Activated CD4-positive, alpha-beta T cell treated with anti-CD3 and anti-CD28 coated beads, Interleukin-2, Interleukin-6, amounts not matched to agents 100 ng/mL and 50 ng/mL, durations not matched to agents 16 hours and 8 hours (primary cell): Measurements from ENCODE around the gene SH3PXD2A.

Experiments
- DNase-seq: peaks from one replicate; pipeline ENCODE4 v3.0.0-alpha.2; 2020

Gene SH3PXD2A

GRCh38 chr10:103572347-103573204 lies 282.8 kb downstream of the SH3PXD2A start:
- DNase-seq, result no peak

GRCh38 chr10:103571656-103571975 lies 283.8 kb downstream of the SH3PXD2A start:
- DNase-seq, result no peak

DNA sequence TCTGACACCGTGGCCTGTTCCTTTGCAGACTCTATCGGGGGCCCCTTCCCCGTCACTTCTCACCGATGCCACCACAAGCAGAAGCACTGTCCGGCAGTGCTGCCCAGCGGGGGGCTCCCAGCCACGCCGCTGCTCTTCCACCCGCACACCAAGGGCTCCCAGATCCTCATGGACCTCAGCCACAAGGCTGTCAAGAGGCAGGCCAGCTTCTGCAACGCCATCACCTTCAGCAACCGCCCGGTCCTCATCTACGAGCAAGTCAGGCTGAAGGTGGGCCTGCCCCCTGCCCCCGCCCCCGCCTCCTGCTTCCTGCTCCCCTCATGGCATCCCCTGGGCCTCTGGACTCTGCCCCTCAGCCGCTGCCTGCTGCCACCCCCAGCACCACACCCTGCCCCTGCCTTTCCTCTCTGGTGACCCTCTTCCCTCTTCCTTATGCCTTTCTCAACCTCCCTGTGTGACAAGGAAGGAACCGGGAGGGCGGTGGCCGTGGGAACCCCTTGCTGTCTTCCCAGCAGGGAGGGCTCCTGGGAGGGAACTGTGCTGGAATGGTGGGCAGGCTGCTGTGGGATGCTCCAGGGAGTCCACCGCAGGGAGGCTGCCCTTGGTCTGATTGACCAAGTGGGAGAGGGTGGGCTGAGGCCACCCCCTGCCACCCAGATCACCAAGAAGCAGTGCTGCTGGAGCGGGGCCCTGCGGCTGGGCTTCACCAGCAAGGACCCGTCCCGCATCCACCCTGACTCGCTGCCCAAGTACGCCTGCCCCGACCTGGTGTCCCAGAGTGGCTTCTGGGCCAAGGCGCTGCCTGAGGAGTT lies 284.3 kb downstream of the SH3PXD2A start:
- no peak for DNase-seq

GRCh38 chr10:103569896-103570295 lies 285.5 kb downstream of the SH3PXD2A start:
- DNase-seq, result no peak

GRCh38 chr10:103568505-103568904 lies 286.9 kb downstream of the SH3PXD2A start:
- no peak for DNase-seq

DNA sequence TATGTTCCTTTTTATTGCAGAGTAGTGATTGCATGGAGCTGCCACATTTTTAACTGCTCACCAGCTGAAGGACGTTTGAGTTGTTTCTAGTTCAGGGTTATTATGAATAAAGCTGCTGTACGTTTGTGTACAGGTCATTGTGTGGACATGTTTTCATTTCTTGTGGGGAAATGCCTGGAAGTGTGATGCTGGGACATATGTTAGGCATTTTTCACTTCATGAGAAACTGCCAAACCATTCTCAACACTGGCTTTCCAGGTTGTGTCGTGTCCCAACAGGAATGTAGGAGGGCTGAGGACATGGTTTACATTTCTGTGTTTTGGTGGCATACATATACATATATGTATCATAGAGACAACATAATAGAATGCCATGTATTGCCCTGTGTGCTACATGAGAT lies 288.8 kb downstream of the SH3PXD2A start:
- DNase-seq, result no peak

GRCh38 chr10:103564776-103565520 lies 290.4 kb downstream of the SH3PXD2A start:
- peak; percentile 57 for DNase-seq

DNA sequence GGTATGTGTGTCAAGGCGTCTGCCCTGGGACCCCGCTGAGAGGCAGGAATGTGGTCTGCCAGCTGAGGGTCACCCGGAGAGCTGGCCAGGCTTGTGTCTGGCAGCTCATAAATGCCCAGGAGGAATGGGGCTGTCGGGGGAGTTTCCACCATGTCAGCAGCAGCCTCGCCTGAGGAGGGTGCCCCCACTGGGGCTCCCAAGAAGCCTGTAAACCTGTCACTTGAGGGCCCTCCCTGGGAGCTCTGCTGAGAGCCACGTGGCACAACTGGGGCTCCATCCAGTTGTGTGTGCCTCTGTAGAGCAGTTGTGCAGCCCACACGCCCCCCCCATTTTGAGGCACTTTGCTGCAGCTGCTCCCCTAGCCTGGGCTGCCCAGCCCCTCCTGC lies 291.3 kb downstream of the SH3PXD2A start:
- no peak for DNase-seq

- DNase-seq, result no peak
Measured at GRCh38 chr10:103563231-103564115, 291.9 kb downstream of the SH3PXD2A start.

DNA sequence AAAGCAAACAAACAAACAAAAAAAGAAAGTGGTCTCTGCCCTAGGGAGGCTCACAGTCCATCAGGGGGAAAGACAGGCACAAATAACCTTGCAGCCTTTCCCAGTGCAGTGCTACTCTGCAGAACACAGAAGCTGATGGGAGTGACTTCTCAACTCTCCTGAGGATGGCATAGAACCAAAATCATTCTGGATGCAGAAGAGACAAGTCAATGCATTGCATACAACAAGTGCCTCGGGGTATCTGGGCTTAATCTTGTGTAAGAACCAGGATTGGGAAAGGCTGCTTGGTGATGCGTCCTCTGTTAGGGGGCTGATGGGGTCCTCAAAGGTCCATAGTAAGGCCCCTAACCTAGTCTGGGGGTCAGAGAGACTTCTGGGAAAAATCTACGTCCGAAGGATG lies 293.0 kb downstream of the SH3PXD2A start:
- DNase-seq, result no peak

DNA sequence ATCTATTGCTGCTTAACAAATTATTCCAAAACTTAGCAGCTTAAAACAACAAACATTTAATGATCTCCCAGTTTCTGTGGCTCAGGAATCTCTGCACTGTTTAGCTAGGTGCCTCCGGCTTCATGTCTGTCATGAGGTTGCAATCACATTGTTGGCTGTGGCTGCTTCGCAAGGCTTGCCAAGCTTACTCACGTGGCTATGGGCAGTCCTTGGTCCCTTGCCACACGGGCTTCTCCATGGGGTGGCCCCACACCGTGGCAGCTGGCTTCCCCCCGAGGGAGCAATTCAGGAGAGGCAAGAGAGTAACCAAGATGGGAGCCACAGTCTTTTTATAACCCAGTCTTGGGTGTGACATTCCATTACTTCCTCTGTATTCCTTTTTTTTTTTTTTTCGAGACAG lies 294.5 kb downstream of the SH3PXD2A start:
- DNase-seq, result no peak

DNA sequence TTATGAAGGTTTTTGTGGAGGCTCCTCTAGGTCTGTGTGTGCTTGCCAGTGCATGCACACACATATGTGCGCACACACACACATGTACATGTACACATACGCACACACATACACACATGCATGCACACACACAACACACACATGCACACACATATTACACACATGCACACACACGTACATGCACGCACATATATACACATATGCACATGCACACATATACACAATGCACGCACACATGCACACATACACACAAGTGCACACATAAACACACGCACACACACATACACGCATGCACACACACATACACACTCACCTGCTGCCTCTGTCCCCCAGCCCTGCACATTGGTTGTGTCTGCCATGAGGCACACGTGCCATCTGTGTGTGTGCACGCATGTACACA lies 295.6 kb downstream of the SH3PXD2A start:
- DNase-seq, result no peak

DNA sequence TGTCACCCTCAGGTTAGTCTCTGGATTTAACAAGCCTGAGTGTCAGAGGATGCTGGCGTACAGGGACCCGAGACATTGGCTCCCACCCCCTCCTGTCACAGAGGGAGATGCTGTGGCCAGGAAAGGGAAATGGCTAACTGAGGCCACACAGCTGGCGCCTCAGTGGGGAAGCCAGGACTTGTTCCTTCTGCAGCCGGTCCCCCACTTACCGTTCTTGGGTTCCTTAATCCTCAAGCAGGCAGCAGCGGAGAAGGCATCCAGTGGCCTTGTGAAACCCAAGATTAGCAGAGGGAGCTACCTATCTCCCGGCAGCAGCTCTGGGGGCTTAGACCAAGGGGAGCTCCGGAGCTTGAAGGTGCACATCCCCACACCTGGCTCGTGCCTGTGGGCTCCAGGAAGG lies 296.5 kb downstream of the SH3PXD2A start:
- DNase-seq, result no peak

GRCh38 chr10:103557455-103557854 lies 297.9 kb downstream of the SH3PXD2A start:
- no peak for DNase-seq

GRCh38 chr10:103556383-103557007 lies 298.9 kb downstream of the SH3PXD2A start:
- no peak for DNase-seq

GRCh38 chr10:103555712-103556111 lies 299.7 kb downstream of the SH3PXD2A start:
- DNase-seq, result no peak

DNA sequence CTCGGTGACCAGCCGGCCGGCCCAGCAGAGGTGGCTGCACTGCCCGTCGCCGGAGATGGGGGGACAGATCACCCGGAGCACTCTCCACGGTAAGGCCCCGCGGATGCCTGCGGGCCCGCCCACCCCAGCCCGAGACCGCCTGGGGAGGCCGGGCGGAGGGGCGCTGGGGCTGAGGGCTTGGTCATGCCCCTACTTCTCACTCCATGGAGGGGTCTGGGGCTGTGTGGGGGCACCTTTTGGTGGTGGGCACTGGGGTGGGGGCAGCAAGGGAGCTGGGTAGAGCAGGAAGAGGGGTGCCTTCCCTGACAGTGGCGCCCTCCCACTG lies 300.1 kb downstream of the SH3PXD2A start:
- no peak for DNase-seq

DNA sequence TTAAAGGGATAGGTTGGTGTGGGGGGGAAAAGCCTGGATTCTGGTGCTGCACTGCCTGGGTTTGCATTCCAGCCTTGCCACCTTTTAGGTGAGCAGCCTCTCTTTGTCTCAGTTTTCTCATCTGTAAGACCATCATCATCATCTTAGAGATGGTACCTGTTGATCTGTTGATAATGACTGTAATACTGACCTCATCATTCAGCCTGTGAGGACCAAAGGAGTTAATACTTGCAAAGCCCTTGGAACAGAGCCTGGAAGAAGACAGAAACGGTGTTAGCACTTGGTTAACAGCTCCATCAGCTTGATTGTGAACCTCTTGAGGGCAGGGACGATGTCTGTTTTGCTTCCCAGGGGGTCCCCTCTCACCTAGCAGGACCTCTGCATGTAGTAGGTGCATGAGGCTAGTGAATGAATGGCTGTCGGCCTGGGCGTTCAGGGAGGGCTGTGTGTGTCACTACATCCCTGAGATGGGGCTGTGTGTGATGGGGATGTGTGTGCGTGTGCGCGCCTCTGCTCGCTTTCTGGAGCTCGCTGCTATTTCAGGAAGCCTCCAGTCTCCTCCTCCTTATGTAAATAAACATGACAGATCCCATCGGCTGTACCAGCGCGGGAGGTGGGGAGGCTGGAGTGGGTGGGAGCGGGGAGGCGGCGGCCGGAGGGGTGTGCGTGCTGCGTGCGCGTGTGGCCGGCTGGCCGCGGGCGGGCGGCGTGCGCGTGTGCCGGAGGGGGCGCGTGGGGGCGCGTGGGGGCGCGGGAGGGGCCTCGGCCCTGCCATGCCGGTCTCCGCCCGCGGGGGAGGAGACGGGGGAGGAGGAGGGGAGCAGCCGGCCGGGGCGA lies 300.7 kb downstream of the SH3PXD2A start:
- no peak for DNase-seq

GRCh38 chr10:103553743-103554487 lies 301.5 kb downstream of the SH3PXD2A start:
- peak; percentile 36 for DNase-seq
